GM18499 (cell line): ENCODE data around the gene FBXO17.

ENCODE experiments used
- ATAC-seq: cut with Tn5 transposase; IDR thresholded peaks from one replicate; pipeline ENCODE4 v1.9.1; 2021; ENCODE audit warnings: moderate number of reproducible peaks; ENCODE audit not compliant: insufficient read depth, unreplicated experiment

The FBXO17 gene

GRCh38 chr19:38919837-38920601 is 55.5 kb downstream of the FBXO17 start:
- ATAC-seq, result no peak

- ATAC-seq, result no peak
Measured at GRCh38 chr19:38918526-38918925, 57.0 kb downstream of the FBXO17 start.

GRCh38 chr19:38917921-38918491 is 57.5 kb downstream of the FBXO17 start:
- no peak for ATAC-seq

- ATAC-seq, result no peak
Measured at GRCh38 chr19:38917516-38917915, 58.0 kb downstream of the FBXO17 start.

- no peak for ATAC-seq
Measured at GRCh38 chr19:38915329-38916321, 59.9 kb downstream of the FBXO17 start.

GRCh38 chr19:38913958-38914357 is 61.6 kb downstream of the FBXO17 start:
- no peak for ATAC-seq

GRCh38 chr19:38912600-38913514 is 62.7 kb downstream of the FBXO17 start:
- ATAC-seq, result no peak

- no peak for ATAC-seq
Measured at GRCh38 chr19:38911388-38912001, 64.0 kb downstream of the FBXO17 start.

- ATAC-seq, result no peak
Measured at GRCh38 chr19:38910488-38910887, 65.1 kb downstream of the FBXO17 start.

- ATAC-seq, result no peak
Measured at GRCh38 chr19:38908911-38909310, 66.6 kb downstream of the FBXO17 start.

GRCh38 chr19:38907670-38908069 is 67.9 kb downstream of the FBXO17 start:
- ATAC-seq, result no peak

- ATAC-seq, result no peak
Measured at GRCh38 chr19:38907227-38907626, 68.3 kb downstream of the FBXO17 start.

- ATAC-seq, result no peak
Measured at GRCh38 chr19:38905620-38906019, 69.9 kb downstream of the FBXO17 start.

- ATAC-seq, result no peak
Measured at GRCh38 chr19:38904581-38905539, 70.7 kb downstream of the FBXO17 start.

GRCh38 chr19:38901683-38902082 is 73.9 kb downstream of the FBXO17 start:
- no peak for ATAC-seq

GRCh38 chr19:38900743-38901190 is 74.8 kb downstream of the FBXO17 start:
- no peak for ATAC-seq

- no peak for ATAC-seq
Measured at GRCh38 chr19:38900202-38900629, 75.3 kb downstream of the FBXO17 start.
